ENCODE measurements around the gene NEFH.

Gene NEFH

GRCh38 chr22:29445508-29445907, 34.5 kb upstream of the NEFH start:
- Histone ChIP-seq H3K4me3 (ENCODE audit: low read length in 2 of 2) (no peak overlapping the region), H3K36me3 (ENCODE audit: control insufficient read depth in 2 of 2, insufficient read depth in 2 of 2, low read length in 2 of 2) (no peaks in the 10 kb centered on the region), H3K9ac (ENCODE audit: low read depth in 1 of 2, low read length in 2 of 2) (no peak overlapping the region), H3K4me1 (ENCODE audit: control insufficient read depth in 2 of 2, insufficient read depth in 2 of 2, low read length in 2 of 2) (no peaks in the 10 kb centered on the region), H3K9me3 (ENCODE audit: control insufficient read depth in 2 of 2, low read length in 2 of 2) (no peaks in the 10 kb centered on the region), H3K27ac (ENCODE audit: low read depth in 2 of 2, low read length in 2 of 2) (no peak overlapping the region), H3K27me3 (ENCODE audit: control insufficient read depth in 2 of 2, insufficient read depth in 2 of 2, low read length in 2 of 2) (no peaks in the 10 kb centered on the region)

DNA sequence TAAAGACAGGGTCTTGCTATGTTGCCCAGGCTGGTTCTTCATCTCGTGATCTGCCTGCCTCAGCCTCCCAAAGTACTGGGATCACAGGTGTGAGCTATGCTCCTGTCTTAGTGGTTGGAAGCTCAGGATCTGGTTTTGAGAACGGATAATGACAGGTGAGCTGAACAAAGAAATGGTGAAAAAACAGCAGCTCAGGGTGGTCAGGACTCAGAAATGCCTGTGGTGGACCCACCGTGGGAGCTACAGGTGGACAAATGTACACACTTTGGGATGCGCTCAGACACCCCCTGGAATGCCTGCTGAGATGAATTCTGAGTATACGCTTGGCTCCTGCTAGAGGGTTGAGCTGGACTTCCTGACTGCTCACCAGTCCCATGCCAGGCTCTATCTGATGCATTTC, 32.1 kb upstream of the NEFH start:
- Histone ChIP-seq H3K9me3 (ENCODE audit: control insufficient read depth in 2 of 2, low read length in 2 of 2) (no peaks in the 10 kb centered on the region), H3K27me3 (ENCODE audit: control insufficient read depth in 2 of 2, insufficient read depth in 2 of 2, low read length in 2 of 2) (no peaks in the 10 kb centered on the region), H3K9ac (ENCODE audit: low read depth in 1 of 2, low read length in 2 of 2) (no peak overlapping the region), H3K4me1 (ENCODE audit: control insufficient read depth in 2 of 2, insufficient read depth in 2 of 2, low read length in 2 of 2) (no peaks in the 10 kb centered on the region), H3K4me3 (ENCODE audit: low read length in 2 of 2) (no peak overlapping the region), H3K27ac (ENCODE audit: low read depth in 2 of 2, low read length in 2 of 2) (no peak overlapping the region), H3K36me3 (ENCODE audit: control insufficient read depth in 2 of 2, insufficient read depth in 2 of 2, low read length in 2 of 2) (no peaks in the 10 kb centered on the region)

GRCh38 chr22:29449296-29449875, 30.6 kb upstream of the NEFH start:
- H3K9me3 ChIP-seq (ENCODE audit: control insufficient read depth in 2 of 2, low read length in 2 of 2): no peaks in the 10 kb centered on the region

GRCh38 chr22:29450222-29450621, 29.8 kb upstream of the NEFH start:
- Histone ChIP-seq H3K27ac (ENCODE audit: low read depth in 2 of 2, low read length in 2 of 2) (no peak overlapping the region), H3K4me3 (ENCODE audit: low read length in 2 of 2) (no peak overlapping the region)

More at GRCh38 chr22:29449296-29449875, 30.6 kb upstream of the NEFH start:
- Histone ChIP-seq H3K4me3 (ENCODE audit: low read length in 2 of 2) (no peak overlapping the region), H3K27ac (ENCODE audit: low read depth in 2 of 2, low read length in 2 of 2) (no peak overlapping the region), H3K4me1 (ENCODE audit: control insufficient read depth in 2 of 2, insufficient read depth in 2 of 2, low read length in 2 of 2) (no peaks in the 10 kb centered on the region), H3K27me3 (ENCODE audit: control insufficient read depth in 2 of 2, insufficient read depth in 2 of 2, low read length in 2 of 2) (no peaks in the 10 kb centered on the region), H3K9ac (ENCODE audit: low read depth in 1 of 2, low read length in 2 of 2) (no peak overlapping the region), H3K36me3 (ENCODE audit: control insufficient read depth in 2 of 2, insufficient read depth in 2 of 2, low read length in 2 of 2) (no peaks in the 10 kb centered on the region)

DNA sequence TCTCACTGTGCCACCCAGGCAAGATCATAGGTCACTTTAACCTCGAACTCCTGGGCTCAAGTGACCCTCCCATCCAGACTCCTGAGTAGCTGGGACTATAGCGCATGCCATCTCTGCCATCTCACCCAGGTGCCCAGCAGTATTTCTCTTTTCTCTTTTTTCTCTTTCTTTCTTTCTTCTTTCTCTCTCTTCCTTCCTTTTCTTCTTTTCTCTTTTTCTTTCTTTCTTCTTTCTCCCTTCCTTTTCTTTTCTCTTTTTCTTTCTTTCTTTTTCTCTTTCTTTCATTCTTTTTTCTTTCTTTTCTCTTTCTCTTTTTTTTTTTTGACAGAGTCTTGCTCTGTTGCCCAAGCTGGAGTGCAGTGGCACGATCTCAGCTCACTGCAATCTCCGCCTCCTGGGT, 28.2 kb upstream of the NEFH start:
- no peaks in the 10 kb centered on the region for H3K36me3 ChIP-seq (ENCODE audit: control insufficient read depth in 2 of 2, insufficient read depth in 2 of 2, low read length in 2 of 2)
- no peaks in the 10 kb centered on the region for H3K27me3 ChIP-seq (ENCODE audit: control insufficient read depth in 2 of 2, insufficient read depth in 2 of 2, low read length in 2 of 2)
- H3K4me3 ChIP-seq (ENCODE audit: low read length in 2 of 2): no peak overlapping the region
- no peaks in the 10 kb centered on the region for H3K4me1 ChIP-seq (ENCODE audit: control insufficient read depth in 2 of 2, insufficient read depth in 2 of 2, low read length in 2 of 2)
- H3K9ac ChIP-seq (ENCODE audit: low read depth in 1 of 2, low read length in 2 of 2): no peak overlapping the region
- no peaks in the 10 kb centered on the region for H3K9me3 ChIP-seq (ENCODE audit: control insufficient read depth in 2 of 2, low read length in 2 of 2)
- no peak overlapping the region for H3K27ac ChIP-seq (ENCODE audit: low read depth in 2 of 2, low read length in 2 of 2)

More at GRCh38 chr22:29450222-29450621, 29.8 kb upstream of the NEFH start:
- Histone ChIP-seq H3K27me3 (ENCODE audit: control insufficient read depth in 2 of 2, insufficient read depth in 2 of 2, low read length in 2 of 2) (no peaks in the 10 kb centered on the region), H3K9ac (ENCODE audit: low read depth in 1 of 2, low read length in 2 of 2) (no peak overlapping the region), H3K4me1 (ENCODE audit: control insufficient read depth in 2 of 2, insufficient read depth in 2 of 2, low read length in 2 of 2) (no peaks in the 10 kb centered on the region), H3K36me3 (ENCODE audit: control insufficient read depth in 2 of 2, insufficient read depth in 2 of 2, low read length in 2 of 2) (no peaks in the 10 kb centered on the region), H3K9me3 (ENCODE audit: control insufficient read depth in 2 of 2, low read length in 2 of 2) (no peaks in the 10 kb centered on the region)

- Histone ChIP-seq H3K9ac (ENCODE audit: low read depth in 1 of 2, low read length in 2 of 2) (no peak overlapping the region), H3K27ac (ENCODE audit: low read depth in 2 of 2, low read length in 2 of 2) (no peak overlapping the region), H3K27me3 (ENCODE audit: control insufficient read depth in 2 of 2, insufficient read depth in 2 of 2, low read length in 2 of 2) (no peaks in the 10 kb centered on the region), H3K4me3 (ENCODE audit: low read length in 2 of 2) (no peak overlapping the region), H3K4me1 (ENCODE audit: control insufficient read depth in 2 of 2, insufficient read depth in 2 of 2, low read length in 2 of 2) (no peaks in the 10 kb centered on the region), H3K36me3 (ENCODE audit: control insufficient read depth in 2 of 2, insufficient read depth in 2 of 2, low read length in 2 of 2) (no peaks in the 10 kb centered on the region), H3K9me3 (ENCODE audit: control insufficient read depth in 2 of 2, low read length in 2 of 2) (no peaks in the 10 kb centered on the region)
Observed at GRCh38 chr22:29454276-29454675, 25.7 kb upstream of the NEFH start.

- H3K27ac ChIP-seq (ENCODE audit: low read depth in 2 of 2, low read length in 2 of 2): no peak overlapping the region
- H3K4me1 ChIP-seq (ENCODE audit: control insufficient read depth in 2 of 2, insufficient read depth in 2 of 2, low read length in 2 of 2): no peaks in the 10 kb centered on the region
- no peak overlapping the region for H3K4me3 ChIP-seq (ENCODE audit: low read length in 2 of 2)
- H3K27me3 ChIP-seq (ENCODE audit: control insufficient read depth in 2 of 2, insufficient read depth in 2 of 2, low read length in 2 of 2): no peaks in the 10 kb centered on the region
- no peak overlapping the region for H3K9ac ChIP-seq (ENCODE audit: low read depth in 1 of 2, low read length in 2 of 2)
- no peaks in the 10 kb centered on the region for H3K36me3 ChIP-seq (ENCODE audit: control insufficient read depth in 2 of 2, insufficient read depth in 2 of 2, low read length in 2 of 2)
- H3K9me3 ChIP-seq (ENCODE audit: control insufficient read depth in 2 of 2, low read length in 2 of 2): no peaks in the 10 kb centered on the region
Observed at GRCh38 chr22:29456211-29456671, 23.8 kb upstream of the NEFH start.

DNA sequence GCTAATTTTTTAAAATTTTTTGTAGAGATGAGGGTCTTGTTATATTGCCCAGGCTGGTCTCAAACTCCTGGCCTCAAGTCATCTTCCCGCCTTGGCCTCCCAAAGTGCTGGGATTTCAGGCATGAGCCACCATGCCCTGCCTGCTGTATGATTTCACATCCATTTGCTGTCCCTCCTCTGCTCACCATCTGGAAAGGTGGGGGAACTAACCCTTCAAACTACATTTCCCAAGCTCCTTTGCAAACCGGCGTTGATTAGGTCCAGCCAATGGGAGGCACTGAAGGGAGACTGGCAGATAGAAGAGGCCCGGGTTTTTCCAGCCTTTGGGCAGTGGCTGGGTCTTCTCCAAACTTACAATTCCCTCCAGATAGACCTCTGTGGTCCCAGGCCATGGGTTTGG, 22.3 kb upstream of the NEFH start:
- no peaks in the 10 kb centered on the region for H3K27me3 ChIP-seq (ENCODE audit: control insufficient read depth in 2 of 2, insufficient read depth in 2 of 2, low read length in 2 of 2)
- no peak overlapping the region for H3K9ac ChIP-seq (ENCODE audit: low read depth in 1 of 2, low read length in 2 of 2)
- H3K4me1 ChIP-seq (ENCODE audit: control insufficient read depth in 2 of 2, insufficient read depth in 2 of 2, low read length in 2 of 2): no peaks in the 10 kb centered on the region
- no peak overlapping the region for H3K27ac ChIP-seq (ENCODE audit: low read depth in 2 of 2, low read length in 2 of 2)
- no peak overlapping the region for H3K4me3 ChIP-seq (ENCODE audit: low read length in 2 of 2)
- H3K9me3 ChIP-seq (ENCODE audit: control insufficient read depth in 2 of 2, low read length in 2 of 2): no peaks in the 10 kb centered on the region
- no peaks in the 10 kb centered on the region for H3K36me3 ChIP-seq (ENCODE audit: control insufficient read depth in 2 of 2, insufficient read depth in 2 of 2, low read length in 2 of 2)

DNA sequence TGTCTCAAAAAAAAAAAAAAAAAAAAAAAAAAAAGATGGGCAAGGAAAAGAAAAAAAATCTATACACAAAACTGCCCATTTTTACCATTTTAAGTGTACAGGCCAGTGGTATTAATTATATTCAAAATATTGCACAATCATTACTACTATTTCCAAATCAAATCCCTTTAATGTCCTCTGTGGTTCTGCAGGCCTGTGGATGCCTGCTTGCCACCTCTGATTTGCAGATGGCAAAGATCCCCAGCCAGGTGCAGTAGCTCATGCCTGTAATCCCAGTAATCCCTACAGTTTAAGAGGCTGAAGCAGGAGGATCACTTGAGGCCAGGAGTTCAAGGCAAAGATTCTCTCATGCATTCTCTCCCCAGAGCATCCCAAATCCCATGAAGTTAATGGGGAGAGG, 21.5 kb upstream of the NEFH start:
- H3K9me3 ChIP-seq (ENCODE audit: control insufficient read depth in 2 of 2, low read length in 2 of 2): no peaks in the 10 kb centered on the region
- H3K27me3 ChIP-seq (ENCODE audit: control insufficient read depth in 2 of 2, insufficient read depth in 2 of 2, low read length in 2 of 2): no peaks in the 10 kb centered on the region
- no peak overlapping the region for H3K9ac ChIP-seq (ENCODE audit: low read depth in 1 of 2, low read length in 2 of 2)
- no peaks in the 10 kb centered on the region for H3K36me3 ChIP-seq (ENCODE audit: control insufficient read depth in 2 of 2, insufficient read depth in 2 of 2, low read length in 2 of 2)
- no peak overlapping the region for H3K27ac ChIP-seq (ENCODE audit: low read depth in 2 of 2, low read length in 2 of 2)
- H3K4me1 ChIP-seq (ENCODE audit: control insufficient read depth in 2 of 2, insufficient read depth in 2 of 2, low read length in 2 of 2): no peaks in the 10 kb centered on the region
- no peak overlapping the region for H3K4me3 ChIP-seq (ENCODE audit: low read length in 2 of 2)

- no peaks in the 10 kb centered on the region for H3K27me3 ChIP-seq (ENCODE audit: control insufficient read depth in 2 of 2, insufficient read depth in 2 of 2, low read length in 2 of 2)
- no peak overlapping the region for H3K9ac ChIP-seq (ENCODE audit: low read depth in 1 of 2, low read length in 2 of 2)
- no peaks in the 10 kb centered on the region for H3K36me3 ChIP-seq (ENCODE audit: control insufficient read depth in 2 of 2, insufficient read depth in 2 of 2, low read length in 2 of 2)
- no peak overlapping the region for H3K4me3 ChIP-seq (ENCODE audit: low read length in 2 of 2)
- H3K9me3 ChIP-seq (ENCODE audit: control insufficient read depth in 2 of 2, low read length in 2 of 2): no peaks in the 10 kb centered on the region
- H3K4me1 ChIP-seq (ENCODE audit: control insufficient read depth in 2 of 2, insufficient read depth in 2 of 2, low read length in 2 of 2): no peaks in the 10 kb centered on the region
- no peak overlapping the region for H3K27ac ChIP-seq (ENCODE audit: low read depth in 2 of 2, low read length in 2 of 2)
Observed at GRCh38 chr22:29459773-29460172, 20.2 kb upstream of the NEFH start.

- no peaks in the 10 kb centered on the region for H3K9me3 ChIP-seq (ENCODE audit: control insufficient read depth in 2 of 2, low read length in 2 of 2)
- H3K4me3 ChIP-seq (ENCODE audit: low read length in 2 of 2): no peak overlapping the region
- no peak overlapping the region for H3K9ac ChIP-seq (ENCODE audit: low read depth in 1 of 2, low read length in 2 of 2)
- H3K27me3 ChIP-seq (ENCODE audit: control insufficient read depth in 2 of 2, insufficient read depth in 2 of 2, low read length in 2 of 2): no peaks in the 10 kb centered on the region
- no peaks in the 10 kb centered on the region for H3K36me3 ChIP-seq (ENCODE audit: control insufficient read depth in 2 of 2, insufficient read depth in 2 of 2, low read length in 2 of 2)
- H3K4me1 ChIP-seq (ENCODE audit: control insufficient read depth in 2 of 2, insufficient read depth in 2 of 2, low read length in 2 of 2): no peaks in the 10 kb centered on the region
- no peak overlapping the region for H3K27ac ChIP-seq (ENCODE audit: low read depth in 2 of 2, low read length in 2 of 2)
Observed at GRCh38 chr22:29461263-29461662, 18.8 kb upstream of the NEFH start.

Data from mucosa of rectum (tissue), 2 donors.